Lung microvascular endothelial cell (primary cell): ENCODE results near the gene ELOVL2. TPM values are rescaled to one million over a fixed set of nuclear protein-coding genes. Genes with fewer than 3 reads are reported as not detected.
A peak's percentile ranks its signal among the peaks of the same experiment; 100 is the strongest.

Experiments
- DNase-seq, 2 donors: peaks; one replicate each; pipeline versions ENCODE4 v3.0.0 to v3.0.0-alpha.2; 2010; ENCODE audit warnings: low read depth in 2 of 2
- total RNA-seq: library from RNA; depleted of rRNA; stranded (reverse); fragments of >200 nt; gene quantifications from 2 replicates; pipeline ENCODE4 v1.2.1, GENCODE V29; 2014

Gene ELOVL2
- total RNA-seq, 1 donor from 2014 or later: not detected

GRCh38 chr6:11058406-11058805 lies 14.3 kb upstream of the ELOVL2 start:
- DNase-seq: no peak

DNA sequence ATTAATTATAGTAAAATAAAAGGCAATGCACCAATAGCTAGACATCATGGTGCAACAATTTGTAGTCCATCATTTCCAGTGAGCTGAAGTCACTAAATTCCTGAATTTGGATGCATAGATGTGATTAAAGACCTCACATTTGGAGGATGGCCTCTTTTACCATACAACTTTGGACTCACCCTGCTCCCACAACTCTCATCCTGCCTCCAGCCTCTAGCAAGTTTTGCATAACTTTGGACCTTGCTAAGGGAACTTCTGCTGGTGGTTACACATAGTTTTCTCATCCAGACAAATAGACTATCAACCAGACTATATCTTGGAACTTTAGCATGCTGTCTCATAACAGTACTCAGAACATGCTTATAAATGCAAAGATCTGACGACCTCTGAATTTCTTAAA lies 12.8 kb upstream of the ELOVL2 start:
- no peak for DNase-seq

DNA sequence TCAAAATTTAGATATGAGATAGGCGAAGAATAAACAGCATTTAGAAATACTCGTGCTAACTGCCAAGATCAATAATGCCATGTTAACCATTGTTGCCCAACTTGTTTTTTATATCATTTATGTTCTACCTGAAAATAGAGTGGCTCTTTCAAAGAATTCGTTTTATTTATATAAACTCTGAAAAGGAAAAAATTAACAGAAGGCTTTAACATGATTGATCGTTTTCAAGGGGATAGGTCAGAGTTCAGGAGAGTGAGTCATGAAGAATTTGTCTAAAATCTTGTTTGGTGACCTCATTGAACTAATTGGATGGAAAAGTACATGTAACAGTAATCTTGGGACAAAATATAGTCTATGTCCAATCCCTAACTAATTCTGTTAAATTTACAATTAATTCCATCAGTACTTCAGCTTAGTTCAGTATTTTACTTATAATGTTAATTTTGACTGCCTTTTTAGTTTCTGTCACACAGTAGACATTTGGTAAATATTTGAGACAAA lies 11.1 kb upstream of the ELOVL2 start:
- DNase-seq: peak in 1 of 2 donors; percentile 9

DNA sequence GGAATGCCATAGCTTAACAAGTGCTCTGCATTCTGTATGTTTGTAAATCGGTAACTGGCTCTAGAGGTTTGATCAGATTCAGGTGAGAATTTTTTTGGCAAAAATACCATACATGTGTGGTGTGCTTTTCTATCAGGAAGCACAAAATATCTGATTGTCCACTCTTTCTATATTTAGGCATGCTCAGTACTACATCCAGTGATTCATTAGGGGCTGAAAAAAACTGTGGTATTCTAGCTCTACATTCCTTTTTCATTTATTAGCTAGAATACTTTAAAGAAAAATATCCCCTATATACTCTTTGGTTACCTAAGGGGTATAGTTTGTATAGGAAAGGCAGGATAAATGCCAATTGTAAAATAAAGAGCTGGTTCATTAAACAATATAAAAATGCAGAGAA lies 10.6 kb upstream of the ELOVL2 start:
- no peak for DNase-seq

DNA sequence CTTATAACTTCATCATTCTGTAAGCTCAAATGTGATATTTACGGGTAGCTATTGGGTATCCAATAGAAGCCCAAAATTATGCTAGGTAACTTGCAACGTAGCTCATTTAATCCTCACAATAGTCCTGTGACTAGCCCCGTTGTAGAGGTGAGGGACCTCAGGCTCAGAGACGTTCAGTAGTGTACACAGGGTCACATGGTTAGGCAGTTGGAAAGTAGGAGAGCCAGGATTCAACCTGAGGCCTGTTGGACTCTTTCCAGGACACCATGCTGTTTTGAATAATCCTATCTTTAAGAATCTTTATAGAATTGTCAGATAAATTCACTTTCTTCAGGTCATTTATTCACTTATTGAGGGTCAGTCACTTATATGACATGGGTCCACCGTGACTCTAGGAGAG lies 9.2 kb upstream of the ELOVL2 start:
- DNase-seq: no peak

GRCh38 chr6:11050731-11051130 lies 6.6 kb upstream of the ELOVL2 start:
- DNase-seq: peak in 1 of 2 donors; percentile 49

- no peak for DNase-seq
These were observed 635 bp upstream of the ELOVL2 start for GRCh38 chr6:11044712-11045167.

GRCh38 chr6:11043378-11043960 lies 636 bp downstream of the ELOVL2 start:
- DNase-seq: peak in 1 of 2 donors; percentile 3

DNA sequence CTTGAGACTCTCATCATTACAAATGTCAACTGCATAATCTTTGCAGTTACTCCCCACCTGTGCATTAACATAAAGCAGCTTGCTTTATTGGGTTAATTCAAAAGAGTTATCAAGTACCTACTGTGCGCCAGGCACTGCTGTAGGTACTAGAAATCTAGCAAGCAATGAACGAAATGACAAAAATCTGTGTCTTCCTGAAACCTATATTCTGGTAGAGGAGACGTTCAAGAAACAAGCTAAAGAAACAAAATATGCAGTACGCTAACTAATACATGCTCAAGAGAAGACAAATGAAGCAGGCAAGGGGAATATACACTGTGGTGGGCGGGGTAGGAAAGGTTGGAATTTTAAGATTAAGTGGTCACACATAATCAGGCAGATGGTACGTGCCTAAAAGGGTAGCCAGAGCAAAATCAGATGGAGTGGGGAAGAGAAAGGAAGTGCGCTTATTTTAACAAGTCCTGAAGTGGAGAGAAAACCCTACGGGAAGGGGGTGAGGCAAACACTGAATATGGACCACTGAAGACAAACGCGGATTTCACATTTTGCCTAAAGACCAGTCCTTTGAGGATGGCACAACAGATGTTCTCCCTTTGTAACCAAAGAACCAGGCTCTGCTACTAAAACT lies 1.2 kb downstream of the ELOVL2 start:
- peak in 1 of 2 donors; percentile 3 for DNase-seq

GRCh38 chr6:11042025-11042749 lies 1.9 kb downstream of the ELOVL2 start:
- DNase-seq: no peak

DNA sequence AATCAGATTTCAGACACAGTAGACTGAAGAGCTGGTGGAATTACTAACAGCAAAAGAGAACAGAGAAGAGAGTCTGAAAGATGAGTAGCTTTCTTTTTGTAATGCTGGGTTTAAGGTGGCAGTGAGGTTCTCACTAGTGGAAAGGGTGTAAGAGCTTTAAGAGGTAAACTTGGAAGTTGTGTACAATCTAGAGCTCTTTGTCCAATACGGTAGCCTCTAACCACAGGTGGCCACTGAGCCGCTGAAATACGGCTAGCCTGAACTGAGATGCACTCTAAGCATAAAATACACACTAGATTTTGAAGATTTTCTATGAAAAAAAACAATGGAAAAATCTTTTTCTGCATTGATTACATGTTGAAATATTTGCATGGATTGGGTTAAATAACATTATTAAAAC lies 4.0 kb downstream of the ELOVL2 start:
- no peak for DNase-seq

DNA sequence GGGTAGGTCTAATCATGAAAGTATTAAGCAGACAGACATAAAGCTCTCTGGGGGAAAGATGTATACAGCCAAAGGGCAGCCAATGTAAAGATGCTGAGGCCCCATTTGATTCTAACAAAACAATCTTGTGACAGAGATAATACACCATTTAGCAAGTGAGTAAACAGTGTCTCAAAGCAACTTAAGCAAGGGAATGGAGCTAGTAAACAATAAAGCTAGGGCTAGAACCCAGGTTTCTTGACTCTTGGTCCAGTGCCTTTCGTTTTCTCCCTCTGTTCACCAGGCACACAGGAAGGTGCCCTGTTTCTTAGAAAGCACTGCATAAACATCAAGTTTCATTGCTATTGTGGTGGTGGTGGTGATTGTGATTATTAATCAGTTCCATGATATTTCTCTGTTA lies 5.1 kb downstream of the ELOVL2 start:
- no peak for DNase-seq

GRCh38 chr6:11036977-11037430 lies 7.1 kb downstream of the ELOVL2 start:
- DNase-seq: no peak

GRCh38 chr6:11036351-11036740 lies 7.8 kb downstream of the ELOVL2 start:
- DNase-seq: no peak

DNA sequence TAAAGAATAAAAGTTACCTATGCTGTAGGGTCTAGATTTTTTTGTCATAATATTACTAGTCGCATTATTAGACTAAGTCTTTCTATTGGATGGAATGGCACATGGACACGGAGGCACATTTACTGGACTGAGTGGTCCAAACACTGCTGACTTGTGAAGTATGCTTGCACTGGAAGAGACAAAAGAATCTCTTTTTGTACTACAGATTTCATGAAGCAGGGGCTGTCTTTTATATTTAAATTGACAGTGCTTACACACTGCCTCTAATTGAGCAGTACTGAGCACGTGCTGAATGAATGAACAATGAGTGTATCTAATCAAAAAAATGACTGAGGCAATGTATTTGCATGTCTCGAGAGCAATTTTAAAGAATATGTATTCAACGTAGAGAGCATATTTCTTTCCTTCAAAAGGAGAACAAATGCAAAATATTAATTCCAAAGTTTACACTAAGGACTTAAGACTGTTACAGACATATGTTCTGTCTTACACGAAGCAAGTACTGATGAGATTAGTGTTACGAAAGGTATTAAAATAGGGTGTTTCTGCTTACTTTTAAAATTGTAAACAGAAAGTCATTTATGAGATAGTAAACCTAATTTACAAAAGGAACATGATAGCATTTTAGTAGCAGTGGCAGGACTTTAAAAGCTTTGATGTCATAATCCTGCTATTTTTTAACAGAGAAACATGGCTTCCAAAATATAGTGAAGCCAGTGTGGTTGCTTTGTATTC lies 8.3 kb downstream of the ELOVL2 start:
- no peak for DNase-seq

- no peak for DNase-seq
These were observed 10.3 kb downstream of the ELOVL2 start for GRCh38 chr6:11033825-11034224.

DNA sequence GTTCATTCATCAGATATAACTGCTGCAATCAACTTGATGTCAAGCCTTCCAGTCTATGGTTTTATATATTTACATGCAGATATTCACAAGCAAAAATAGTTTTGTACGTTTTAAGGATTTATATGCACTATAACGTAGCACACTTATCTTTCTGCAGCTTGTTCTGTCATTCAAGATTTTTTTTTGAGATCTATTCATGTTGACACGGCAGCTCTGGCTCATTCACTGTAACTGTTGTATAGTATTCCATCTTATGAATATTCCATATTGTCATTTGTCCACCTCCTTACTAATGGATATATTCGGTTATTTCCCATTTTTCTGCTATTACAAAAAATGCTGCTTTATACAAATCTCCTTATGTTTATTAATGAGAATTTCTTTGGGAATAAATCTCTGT lies 13.2 kb downstream of the ELOVL2 start:
- DNase-seq: no peak

DNA sequence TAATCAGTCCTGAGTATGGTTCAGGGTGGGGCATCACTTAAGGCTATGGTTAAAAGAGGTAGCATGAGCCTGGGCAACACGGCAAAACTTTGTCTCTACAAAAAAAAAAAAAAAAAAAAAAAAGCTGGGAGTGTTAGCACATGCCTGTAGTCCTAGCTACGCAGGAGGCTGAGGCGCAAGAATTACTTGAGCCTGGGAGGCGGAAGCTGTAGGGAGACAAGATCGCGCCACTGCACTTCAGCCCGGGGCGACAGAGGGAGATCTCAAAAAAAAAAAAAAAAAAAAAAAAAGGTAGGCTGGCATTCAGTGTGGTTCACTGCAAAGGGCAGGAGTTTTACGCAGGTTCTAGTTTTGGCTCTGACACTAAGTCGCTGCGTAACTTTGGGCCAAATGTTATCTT lies 15.1 kb downstream of the ELOVL2 start:
- no peak for DNase-seq

DNA sequence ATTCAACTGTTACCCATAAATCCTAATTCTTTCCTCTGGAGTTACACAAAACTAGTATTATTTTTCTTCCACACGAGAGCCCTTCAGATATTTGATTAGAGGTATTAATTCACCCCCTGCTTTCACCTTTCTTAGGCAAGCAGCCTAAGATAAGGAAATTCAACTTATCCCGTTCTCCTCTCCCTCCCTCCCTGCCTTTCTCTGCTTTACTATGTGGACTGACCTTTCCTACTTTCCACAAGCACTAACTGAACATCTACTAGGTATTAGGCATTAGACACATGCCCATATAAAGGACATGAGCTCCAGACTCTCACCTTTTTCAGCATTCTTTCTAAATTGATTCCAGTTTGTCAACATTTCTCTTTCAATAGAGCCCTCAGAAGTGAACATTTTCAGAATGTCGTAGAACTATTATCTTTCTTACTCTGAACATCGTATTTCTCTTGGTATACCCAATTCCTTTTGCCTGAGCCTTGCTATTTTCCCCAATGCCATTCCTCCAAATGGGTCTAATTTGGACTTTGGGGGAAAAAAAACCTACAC lies 16.5 kb downstream of the ELOVL2 start:
- no peak for DNase-seq

DNA sequence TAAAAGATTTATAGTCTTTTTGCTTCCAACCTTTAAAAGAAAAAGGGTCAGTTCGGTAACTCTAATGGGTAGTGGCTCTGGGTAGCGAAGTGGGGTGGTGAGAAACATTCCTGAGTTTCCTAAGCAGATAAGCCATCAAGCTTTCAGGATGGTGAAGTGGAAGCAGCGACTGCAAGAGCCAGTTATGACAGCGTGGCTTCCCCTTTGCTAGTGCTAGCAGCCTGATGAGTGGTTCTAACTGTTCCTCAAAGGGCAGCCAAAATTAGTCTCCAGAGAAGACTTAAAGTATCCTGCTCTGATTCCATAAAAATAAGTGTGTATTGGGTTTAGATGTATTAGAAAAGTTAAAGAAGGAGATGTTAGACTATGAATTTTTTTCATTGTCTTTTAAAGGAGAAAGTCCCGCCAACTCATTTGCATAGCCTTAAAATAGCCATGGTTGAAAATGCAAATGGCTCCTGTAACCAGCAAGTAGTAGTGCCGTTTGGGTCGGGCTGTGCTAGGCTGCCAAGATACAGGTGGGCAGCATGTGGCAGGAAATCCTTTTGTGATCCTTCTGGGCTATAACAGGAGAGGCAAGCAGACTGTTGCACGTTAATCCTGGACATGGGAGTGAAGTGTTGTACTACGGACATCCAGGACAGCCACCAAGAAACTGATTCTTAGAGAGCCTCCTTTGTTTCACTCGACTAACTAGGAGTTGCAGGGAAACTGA lies 18.0 kb downstream of the ELOVL2 start:
- no peak for DNase-seq

DNA sequence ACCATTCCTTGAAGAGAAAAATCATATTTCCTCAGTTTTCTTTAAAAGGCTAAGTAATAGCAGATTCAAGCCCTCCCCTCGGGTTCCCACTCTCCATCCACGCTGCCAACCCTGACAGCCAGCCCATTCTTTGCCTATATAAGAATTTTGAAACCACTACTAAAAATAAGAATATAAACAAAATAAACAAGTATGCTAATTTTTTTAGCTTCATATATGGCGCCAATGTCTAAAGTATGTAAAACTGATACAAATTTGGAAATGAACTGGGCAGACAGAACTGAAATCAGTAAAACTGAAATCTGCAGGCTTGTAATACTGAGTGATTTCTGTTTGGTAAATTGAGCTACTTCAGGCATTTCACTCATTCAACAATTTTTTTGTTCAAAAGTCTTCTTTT lies 19.0 kb downstream of the ELOVL2 start:
- no peak for DNase-seq
